HG03103 (cell line): Measurements from ENCODE around the gene SLC12A7.

Source experiments
- ATAC-seq: cut with Tn5 transposase; IDR thresholded peaks from one replicate; pipeline ENCODE4 v1.9.1; 2021; ENCODE audit warnings: low read depth; ENCODE audit not compliant: unreplicated experiment

Gene SLC12A7

GRCh38 chr5:1054799-1055775, 56.8 kb downstream of the SLC12A7 start:
- no peak for ATAC-seq

DNA sequence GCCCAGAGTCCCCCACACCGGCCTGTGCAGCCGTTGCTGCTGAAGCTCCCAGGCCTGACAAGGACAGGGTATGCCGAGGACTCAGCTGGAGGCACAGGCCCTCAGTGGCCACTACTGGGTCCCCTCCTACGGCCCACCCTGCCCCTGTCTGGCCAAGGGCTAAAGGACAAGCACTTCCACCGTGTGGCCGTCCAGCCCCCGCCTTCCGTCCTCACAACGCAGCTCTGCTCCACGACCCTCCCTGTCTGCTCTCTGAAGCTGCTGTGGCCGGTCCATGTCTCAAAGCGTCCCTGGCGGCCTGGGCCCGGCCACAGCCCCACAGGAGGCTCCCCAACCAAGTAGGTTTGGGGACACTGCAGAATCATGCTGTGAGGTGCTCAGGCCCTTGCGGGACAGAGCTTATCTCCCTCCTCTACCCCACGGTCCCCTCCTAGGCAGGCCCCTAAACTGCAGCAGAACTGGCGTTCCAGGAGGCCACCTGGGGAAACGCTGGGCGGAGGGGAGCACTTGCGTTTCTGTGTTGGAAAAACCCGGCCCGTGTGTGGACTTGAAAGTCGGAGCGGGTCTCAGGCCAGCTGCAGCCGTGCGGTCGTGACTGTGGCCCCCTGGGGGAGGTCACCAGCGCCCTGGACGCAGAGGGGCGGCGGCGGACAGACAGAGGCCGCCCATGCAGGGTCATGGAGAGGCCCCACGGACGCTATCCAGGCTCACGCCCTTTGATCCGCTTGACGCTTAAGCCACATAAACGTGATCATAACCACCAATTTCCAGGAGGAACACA, 57.7 kb downstream of the SLC12A7 start:
- no peak for ATAC-seq

GRCh38 chr5:1053391-1054017, 58.4 kb downstream of the SLC12A7 start:
- no peak for ATAC-seq

DNA sequence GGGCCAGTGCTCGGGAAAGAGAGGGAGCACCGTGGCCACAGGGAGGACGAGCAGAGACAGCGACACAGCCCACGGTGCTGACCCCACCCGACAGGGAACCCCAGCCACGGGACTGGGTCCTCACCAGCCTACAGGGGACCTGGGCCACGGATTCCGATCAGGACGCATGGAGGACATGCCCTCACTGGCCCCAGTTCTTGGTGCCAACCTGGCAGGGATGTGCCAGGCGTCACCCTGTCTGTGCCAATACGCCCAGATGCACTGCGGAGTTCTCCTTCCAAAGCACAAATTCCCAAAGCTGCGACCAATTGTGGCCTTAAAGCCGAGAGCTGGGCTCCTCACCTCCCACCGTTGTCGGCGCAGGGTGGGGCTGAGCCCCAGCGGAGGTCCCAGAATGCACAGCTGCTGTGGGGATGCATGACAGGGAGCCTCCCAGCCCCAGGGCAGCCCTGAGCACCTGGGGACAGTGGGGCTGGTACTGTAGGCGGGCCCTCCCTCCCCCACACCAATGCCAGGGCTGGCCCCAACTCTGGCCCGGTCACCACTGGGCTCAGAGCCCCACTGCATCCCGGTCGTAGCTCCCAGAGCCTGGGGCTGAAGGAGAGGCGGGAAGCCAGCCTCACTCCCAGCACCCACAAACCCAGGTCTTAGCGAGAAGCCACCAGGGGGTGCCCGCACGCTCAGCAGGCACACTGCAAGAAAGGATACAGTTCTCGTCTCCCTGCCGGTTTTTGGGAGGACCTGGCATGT, 59.0 kb downstream of the SLC12A7 start:
- no peak for ATAC-seq

DNA sequence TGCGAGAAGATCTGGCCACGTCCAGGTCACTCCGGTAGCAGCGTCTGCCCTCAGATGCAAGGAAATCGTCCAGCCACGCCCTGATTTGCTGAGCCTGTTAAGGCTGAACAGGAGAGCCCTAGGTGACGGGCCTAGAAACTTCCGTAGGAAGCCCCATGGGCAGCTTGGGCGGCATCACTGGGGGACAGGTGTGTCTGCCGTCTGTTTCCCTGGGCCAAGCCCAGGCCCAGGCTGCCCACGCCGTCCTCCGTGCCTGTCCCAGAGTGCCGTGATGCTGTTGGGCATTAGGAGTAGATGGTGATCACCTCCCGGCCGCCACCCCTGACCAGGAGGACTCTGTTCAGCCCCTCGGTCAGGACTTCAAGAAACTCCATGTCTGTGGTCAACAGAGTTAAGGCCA, 59.8 kb downstream of the SLC12A7 start:
- ATAC-seq: no peak

DNA sequence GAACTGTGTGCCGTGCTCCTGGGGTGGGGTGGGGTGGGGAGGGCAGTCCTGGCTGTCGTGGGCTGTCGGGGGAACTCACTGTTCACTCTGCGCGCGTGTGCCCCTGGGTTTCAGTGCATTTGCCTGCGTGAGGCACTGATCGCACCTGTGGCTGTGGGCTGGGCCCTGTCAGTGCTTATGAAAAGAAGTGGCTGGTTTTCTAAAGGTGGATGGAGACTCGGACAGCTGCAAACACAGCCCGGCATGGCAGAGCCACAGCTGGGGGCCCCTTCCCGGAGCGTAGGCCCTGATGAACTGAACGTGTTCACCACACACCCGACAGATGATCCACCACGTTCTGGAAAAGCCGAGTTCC, 60.5 kb downstream of the SLC12A7 start:
- no peak for ATAC-seq

- no peak for ATAC-seq
These were observed 61.2 kb downstream of the SLC12A7 start for GRCh38 chr5:1050423-1051365.

DNA sequence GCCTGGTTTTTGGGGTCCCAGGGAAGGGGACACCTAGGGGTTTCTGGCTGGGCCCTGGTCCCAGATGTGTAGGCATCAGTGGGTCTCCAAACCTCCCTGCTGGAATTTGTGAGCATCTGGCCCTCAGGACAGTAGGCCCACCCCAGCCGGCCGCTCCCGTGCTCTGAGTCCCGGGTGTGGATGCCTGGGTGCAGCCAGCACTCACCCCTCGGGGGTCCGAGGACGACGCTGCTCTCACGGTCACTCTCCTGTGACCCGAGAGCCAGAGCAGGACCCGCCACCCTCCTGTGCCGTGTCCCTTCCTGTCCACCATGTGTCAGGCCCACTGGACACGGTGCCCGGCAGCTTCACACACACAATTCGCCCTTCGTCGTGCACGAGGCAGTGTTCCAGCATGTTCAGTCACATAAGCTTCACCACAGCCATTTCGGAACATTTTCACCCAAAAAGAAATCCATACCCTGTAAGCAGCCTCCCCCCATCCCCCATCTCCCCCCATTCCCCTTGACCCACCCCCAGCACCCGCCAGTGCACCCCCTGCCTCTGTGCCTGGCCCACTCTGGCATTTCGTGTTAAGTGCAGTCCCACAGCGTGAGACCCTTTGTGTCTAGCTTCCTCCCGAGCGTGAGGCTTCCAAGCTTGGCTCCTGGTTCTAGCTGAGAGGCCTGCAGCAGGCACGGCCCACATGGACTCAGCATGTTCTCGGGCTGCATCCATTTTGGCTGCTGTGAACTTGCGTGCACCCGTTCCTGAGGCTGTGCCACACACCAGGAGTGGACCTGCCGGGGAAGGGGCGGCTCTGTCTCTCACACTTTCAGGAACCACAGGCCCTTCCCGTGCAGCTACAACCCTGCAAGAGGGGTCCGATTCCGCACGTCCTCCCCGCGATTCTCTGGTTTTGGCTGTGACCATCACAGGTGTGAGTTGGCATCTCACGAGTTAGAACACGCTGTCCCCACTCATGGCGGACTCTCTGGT, 62.7 kb downstream of the SLC12A7 start:
- no peak for ATAC-seq

- no peak for ATAC-seq
These were observed 63.6 kb downstream of the SLC12A7 start for GRCh38 chr5:1048162-1048721.

GRCh38 chr5:1047332-1047965, 64.4 kb downstream of the SLC12A7 start:
- ATAC-seq: no peak

DNA sequence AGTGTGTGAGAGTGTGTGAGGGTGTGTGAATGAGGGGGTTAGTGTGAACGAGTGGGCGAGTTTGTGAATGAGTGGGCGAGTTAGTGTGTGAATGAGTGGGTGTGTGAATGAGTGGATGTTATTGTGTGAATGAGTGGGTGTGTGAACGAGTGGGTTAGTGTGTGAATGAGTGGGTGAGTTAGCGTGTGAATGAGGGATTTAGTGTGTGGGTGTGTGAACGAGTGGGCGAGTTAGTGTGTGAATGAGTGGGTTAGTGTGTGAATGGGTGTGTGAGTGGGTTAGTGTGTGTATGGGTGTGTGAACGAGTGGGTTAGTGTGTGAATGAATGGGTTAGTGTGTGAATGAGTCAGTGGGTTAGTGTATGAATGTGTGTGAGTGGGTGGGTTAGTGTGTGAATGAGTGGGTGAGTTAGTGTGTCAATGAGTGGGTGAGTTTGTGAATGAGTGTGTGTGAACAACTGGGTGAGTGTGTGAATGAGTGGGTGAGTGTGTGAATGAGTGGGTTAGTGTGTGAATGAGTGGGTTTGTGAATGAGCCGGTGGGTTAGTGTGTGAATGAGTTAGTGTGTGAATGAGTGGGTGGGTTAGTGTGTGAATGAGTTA, 65.8 kb downstream of the SLC12A7 start:
- ATAC-seq: no peak

GRCh38 chr5:1044117-1044516, 67.7 kb downstream of the SLC12A7 start:
- ATAC-seq: no peak

- no peak for ATAC-seq
These were observed 68.5 kb downstream of the SLC12A7 start for GRCh38 chr5:1043327-1043726.

DNA sequence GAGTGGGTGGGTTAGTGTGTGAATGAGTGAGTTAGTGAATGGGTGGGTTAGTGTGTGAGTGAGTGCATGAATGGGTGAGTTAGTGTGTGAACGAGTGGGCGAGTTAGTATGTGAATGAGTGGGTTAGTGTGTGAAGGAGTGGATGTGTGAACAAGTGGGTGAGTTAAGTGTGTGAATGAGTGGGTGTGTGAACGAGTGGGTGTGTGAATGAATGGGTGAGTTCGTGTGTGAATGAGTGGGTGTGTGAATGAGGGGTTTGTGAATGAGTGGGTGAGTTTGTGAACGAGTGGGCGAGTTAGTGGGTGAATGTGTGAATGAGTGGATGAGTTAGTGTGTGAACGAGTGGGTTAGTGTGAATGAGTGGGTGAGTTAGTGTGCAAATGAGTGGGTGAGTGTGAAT, 69.2 kb downstream of the SLC12A7 start:
- ATAC-seq: no peak

DNA sequence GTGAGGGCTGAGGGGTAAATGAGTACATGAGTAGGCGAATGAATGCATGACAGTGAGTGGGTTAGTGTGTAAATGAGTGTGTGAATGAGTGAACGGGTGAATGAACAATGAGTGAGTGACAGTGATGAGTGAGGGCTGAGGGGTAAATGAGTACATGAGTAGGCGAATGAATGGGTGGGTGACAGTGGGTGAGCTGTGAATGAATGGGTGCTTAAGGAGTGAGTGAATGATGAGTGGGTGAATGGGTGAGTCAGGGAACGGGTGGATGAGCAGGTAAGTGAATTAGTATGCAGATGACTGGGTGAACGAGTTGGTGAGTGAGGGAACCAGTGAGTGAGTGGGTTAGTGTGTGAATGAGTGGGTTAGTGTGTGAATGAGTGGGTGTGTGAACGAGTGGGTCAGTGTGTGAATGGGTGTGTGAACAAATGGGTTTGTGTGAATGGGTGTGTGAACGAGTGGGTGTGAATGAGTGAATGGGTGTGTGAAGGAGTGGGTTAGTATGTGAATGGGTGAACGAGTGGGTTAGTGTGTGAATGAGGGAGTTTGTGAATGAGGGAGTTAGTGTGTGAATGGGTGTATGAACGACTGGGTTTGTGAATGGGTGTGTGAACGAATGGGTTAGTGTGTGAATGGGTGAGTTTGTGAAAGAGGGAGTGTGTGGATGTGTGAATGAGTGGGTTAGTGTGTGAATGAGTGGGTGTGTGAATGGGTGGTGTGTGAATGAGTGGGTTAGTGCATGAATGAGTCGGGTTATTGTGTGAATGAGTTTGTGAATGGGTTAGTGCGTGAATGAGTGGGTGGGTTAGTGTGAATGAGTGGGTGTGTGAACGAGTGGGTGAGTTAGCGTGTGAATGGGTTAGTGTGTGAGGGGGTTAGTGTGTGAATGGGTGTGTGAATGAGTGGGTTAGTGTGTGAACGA, 70.4 kb downstream of the SLC12A7 start:
- ATAC-seq: no peak

GRCh38 chr5:1040571-1040970, 71.3 kb downstream of the SLC12A7 start:
- no peak for ATAC-seq
